Muscle layer of colon (tissue), 2 donors: ENCODE data around the gene IPCEF1.

ENCODE experiments used
- H3K27ac ChIP-seq: one replicate; pipeline ENCODE4 v1.7.0; 2013; ENCODE audit warnings: low read depth, mild to moderate bottlenecking, low read length, moderate library complexity
- H3K27me3 ChIP-seq, 2 donors: one replicate each; pipeline ENCODE4 v1.7.0; 2013; ENCODE audit warnings: low read length in 2 of 2, mild to moderate bottlenecking in 2 of 2; ENCODE audit not compliant: insufficient read depth in 2 of 2, control insufficient read depth in 1 of 2
- H3K36me3 ChIP-seq: one replicate; pipeline ENCODE4 v1.7.0; 2013; ENCODE audit warnings: mild to moderate bottlenecking, low read length; ENCODE audit not compliant: insufficient read depth
- H3K4me1 ChIP-seq: one replicate; pipeline ENCODE4 v1.7.0; 2013; ENCODE audit warnings: mild to moderate bottlenecking, low read length; ENCODE audit not compliant: insufficient read depth
- H3K4me3 ChIP-seq, 2 donors: one replicate each; pipeline ENCODE4 v1.7.0; 2013; ENCODE audit warnings: low read length in 2 of 2, low read depth in 1 of 2, mild to moderate bottlenecking in 1 of 2, moderate library complexity in 1 of 2
- H3K9ac ChIP-seq: one replicate; pipeline ENCODE4 v1.7.0; 2013; ENCODE audit warnings: low read length
- H3K9me3 ChIP-seq: one replicate; pipeline ENCODE4 v1.7.0; 2013; ENCODE audit warnings: mild to moderate bottlenecking, low read length
- donor health status: abdominal sarcoma.
- donor health status: Adenocarcinoma of cecum.

The IPCEF1 gene

DNA sequence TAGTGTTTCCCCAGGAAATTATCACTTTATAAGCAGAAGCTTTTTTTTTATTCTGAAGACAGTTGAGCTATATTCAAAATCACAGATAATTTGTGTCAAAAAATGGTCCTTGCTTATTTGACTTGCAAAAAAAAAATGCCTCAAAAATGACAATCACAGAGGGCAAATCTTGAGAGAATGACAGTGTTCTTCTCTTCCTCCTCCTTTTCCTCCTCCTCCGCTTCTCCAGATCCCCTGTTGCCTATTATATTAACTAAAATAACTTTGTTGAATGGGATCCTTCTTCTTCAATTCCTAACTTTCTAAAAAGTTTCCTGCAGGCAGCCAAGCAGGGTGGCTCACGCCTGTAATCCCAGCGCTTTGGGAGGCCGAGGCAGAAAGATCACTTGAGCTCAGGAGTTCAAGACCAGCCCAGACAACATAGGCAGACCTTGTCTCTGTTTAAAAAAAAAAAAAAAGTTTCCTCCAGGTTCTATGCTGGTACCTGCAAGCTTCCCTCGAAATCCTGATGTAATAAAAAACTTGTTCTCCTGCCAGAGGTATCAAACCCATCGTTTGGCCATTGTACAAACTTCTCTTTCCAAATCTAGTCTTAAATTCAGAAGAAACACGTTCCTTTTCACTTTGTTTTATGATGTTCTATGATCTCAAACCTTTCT, 128.6 kb downstream of the IPCEF1 start:
- Histone ChIP-seq H3K9me3 (no peaks in the 10 kb centered on the region), H3K27ac (no peak overlapping the region), H3K9ac (no peak overlapping the region), H3K4me1 (no peaks in the 10 kb centered on the region), H3K27me3 (no peaks in the 10 kb centered on the region), H3K4me3 (no peak overlapping the region), H3K36me3 (no peaks in the 10 kb centered on the region)

DNA sequence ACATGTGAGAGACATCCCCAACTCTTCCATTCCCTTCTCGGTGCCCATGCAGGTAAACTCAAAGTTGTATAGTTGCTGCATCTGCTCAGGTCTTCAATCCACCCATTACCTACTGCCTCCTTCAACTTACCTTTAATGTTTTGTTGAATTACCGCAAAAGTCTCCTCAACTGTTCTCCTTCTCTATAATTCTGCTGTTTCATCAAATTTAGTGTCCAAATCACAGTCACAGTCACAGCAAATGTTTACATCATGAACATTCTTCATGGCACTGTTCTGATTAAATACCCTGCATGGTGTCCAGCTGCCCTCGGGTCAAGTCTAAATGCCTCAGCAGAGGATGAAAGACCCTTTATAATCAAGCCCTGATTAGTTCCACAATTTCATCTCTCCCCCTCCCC, 130.1 kb downstream of the IPCEF1 start:
- no peaks in the 10 kb centered on the region for H3K4me1 ChIP-seq
- no peaks in the 10 kb centered on the region for H3K9me3 ChIP-seq
- no peak overlapping the region for H3K4me3 ChIP-seq
- H3K27me3 ChIP-seq: no peaks in the 10 kb centered on the region
- no peaks in the 10 kb centered on the region for H3K36me3 ChIP-seq
- no peak overlapping the region for H3K27ac ChIP-seq
- no peak overlapping the region for H3K9ac ChIP-seq

DNA sequence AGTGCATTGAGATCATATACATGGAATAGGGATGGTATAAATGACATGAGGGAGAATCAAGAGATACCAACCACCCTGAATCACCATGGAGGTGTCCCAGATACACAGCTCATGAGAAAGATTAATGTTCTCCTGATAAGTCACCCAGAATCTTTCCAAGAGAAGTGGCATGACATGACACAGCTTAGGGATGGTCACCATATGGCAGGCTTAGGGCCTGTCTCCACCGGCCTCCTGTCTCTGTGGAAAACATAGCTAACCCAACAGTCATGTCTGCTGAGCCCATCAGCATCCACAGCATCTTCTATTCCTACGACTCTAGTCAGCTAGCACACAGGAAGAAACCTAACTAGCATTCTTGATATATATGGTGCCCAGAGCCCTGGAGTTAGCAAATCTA, 133.3 kb downstream of the IPCEF1 start:
- H3K27me3 ChIP-seq: no peaks in the 10 kb centered on the region
- H3K9me3 ChIP-seq: no peaks in the 10 kb centered on the region
- no peak overlapping the region for H3K27ac ChIP-seq
- no peaks in the 10 kb centered on the region for H3K4me1 ChIP-seq
- no peak overlapping the region for H3K4me3 ChIP-seq
- H3K9ac ChIP-seq: no peak overlapping the region
- H3K36me3 ChIP-seq: no peaks in the 10 kb centered on the region

DNA sequence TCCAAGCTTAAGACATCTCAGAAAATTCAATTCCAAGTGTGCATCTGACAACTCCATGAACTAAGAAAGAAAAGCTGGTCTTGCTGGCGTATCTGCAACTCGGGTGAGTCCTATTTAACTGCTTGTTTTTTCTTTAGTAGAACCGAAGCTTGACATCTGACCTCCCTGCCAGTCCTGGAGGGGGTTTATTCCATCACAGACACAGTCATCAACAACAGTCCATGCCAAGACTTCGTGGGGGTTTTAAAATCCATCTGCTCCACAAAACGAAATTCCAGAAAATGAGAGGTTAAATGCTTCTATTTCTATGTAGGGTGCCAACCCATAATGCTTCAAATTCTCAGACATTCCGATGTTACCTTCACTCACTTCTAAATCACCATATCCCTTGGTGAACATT, 133.9 kb downstream of the IPCEF1 start:
- Histone ChIP-seq H3K4me1 (no peaks in the 10 kb centered on the region), H3K9ac (no peak overlapping the region), H3K27me3 (no peaks in the 10 kb centered on the region)

DNA sequence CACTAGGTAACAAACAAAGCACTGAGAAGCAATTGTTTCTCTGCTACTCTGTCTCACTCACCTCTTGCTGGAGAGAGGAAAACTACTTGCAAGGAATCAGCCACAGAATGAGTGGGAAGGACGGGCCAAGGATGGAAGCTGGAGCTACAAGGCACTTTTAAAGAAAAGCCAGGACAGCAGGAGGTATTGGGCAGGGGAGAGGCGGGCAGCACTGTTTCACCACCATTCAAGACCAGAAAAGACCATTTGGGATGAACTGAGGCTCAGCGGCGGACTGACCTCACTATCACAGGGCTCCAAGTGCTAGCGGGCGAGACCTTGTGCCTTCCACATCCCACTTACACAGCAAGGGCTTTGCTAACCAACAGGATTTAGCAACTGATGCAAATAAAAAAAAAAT, 137.4 kb downstream of the IPCEF1 start:
- Histone ChIP-seq H3K27me3 (no peaks in the 10 kb centered on the region), H3K4me3 (no peak overlapping the region), H3K36me3 (no peaks in the 10 kb centered on the region), H3K4me1 (no peaks in the 10 kb centered on the region), H3K9ac (no peak overlapping the region), H3K27ac (no peak overlapping the region), H3K9me3 (no peaks in the 10 kb centered on the region)

More for the DNA sequence above, 133.9 kb downstream of the IPCEF1 start:
- H3K9me3 ChIP-seq: no peaks in the 10 kb centered on the region
- H3K4me3 ChIP-seq: no peak overlapping the region
- H3K36me3 ChIP-seq: no peaks in the 10 kb centered on the region
- H3K27ac ChIP-seq: no peak overlapping the region

DNA sequence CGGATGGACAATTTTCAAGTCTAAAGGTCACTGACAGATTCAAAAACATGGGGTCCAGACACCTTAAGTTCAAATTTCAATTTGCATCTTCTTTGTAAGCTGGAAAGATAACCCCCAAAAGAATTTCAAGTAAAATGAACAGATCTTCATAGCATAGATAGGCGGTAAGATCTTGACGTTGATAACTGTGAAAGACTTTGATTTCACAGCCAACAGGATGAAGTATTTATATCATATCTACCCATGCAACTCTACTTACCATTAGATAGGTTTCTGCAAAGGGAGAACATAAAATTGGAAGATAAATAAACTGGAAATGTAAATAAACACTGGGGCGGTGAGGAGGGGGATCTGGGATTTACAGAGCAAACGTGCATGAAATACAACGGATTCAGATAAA, 137.8 kb downstream of the IPCEF1 start:
- Histone ChIP-seq H3K4me3 (no peak overlapping the region), H3K9me3 (no peaks in the 10 kb centered on the region), H3K4me1 (no peaks in the 10 kb centered on the region), H3K9ac (no peak overlapping the region), H3K27ac (no peak overlapping the region), H3K27me3 (no peaks in the 10 kb centered on the region), H3K36me3 (no peaks in the 10 kb centered on the region)

DNA sequence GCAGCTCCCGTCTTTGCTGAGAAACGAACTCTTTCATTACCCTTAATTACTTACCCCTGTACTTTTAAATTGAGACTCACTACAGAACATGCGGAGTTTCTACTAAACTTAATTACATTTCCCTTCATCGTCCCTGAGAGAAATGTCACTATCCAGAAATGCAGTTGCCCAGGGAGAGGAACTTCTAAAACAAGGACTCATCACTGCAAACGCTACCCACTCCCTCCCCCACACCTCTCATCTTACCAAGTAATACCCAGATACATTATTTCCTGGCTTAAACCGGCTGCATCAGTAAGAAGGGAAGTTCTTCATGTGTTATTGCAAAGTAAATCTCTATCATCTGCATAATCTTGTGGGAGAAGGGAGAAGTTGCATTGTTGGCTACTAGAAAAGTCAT, 138.3 kb downstream of the IPCEF1 start:
- Histone ChIP-seq H3K27me3 (no peaks in the 10 kb centered on the region), H3K4me3 (no peak overlapping the region), H3K9me3 (no peaks in the 10 kb centered on the region), H3K36me3 (no peaks in the 10 kb centered on the region), H3K27ac (no peak overlapping the region), H3K4me1 (no peaks in the 10 kb centered on the region), H3K9ac (no peak overlapping the region)

DNA sequence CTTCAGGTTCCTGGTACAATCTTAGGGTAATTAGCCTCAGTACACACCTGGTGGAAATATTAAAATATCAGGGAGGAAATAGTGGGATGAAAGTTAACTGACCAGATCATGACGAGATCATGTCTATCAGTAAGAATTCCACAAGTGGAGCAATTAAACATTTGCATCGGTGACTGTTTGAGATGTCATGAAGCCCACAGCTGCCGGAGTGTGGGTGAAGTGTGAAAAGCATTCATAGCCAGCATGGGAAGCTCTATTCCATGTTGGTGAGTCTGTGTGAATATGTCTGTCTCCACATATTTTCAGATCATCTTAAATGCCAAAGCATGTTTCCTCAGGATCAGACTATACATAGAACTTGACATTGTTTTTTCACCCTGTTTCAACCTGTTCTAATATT, 142.8 kb downstream of the IPCEF1 start:
- Histone ChIP-seq H3K27ac (no peak overlapping the region), H3K9ac (no peak overlapping the region), H3K4me1 (no peaks in the 10 kb centered on the region), H3K9me3 (no peaks in the 10 kb centered on the region), H3K36me3 (no peaks in the 10 kb centered on the region), H3K4me3 (no peak overlapping the region), H3K27me3 (no peaks in the 10 kb centered on the region)

DNA sequence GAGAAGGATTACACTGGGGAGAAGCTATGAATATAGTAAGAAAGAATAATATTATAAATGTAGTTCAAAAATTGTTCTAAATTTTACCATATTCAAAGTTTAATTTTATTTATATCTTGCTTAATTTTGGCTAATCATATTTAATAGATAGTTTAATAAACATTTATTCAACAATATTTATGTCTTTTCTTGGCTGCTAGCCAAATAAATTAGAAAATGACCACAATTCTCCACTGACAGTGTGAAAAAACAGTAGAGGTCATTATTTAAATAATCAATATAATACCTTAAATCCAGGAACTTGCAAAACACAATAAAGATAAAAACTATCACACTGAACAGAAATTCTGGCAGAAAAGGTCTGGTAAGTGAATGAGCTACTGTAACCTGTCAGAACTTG, 145.9 kb downstream of the IPCEF1 start:
- no peak overlapping the region for H3K27ac ChIP-seq
- H3K27me3 ChIP-seq: no peaks in the 10 kb centered on the region
- H3K4me1 ChIP-seq: no peaks in the 10 kb centered on the region
- no peaks in the 10 kb centered on the region for H3K36me3 ChIP-seq
- H3K9me3 ChIP-seq: no peaks in the 10 kb centered on the region
- H3K9ac ChIP-seq: no peak overlapping the region
- no peak overlapping the region for H3K4me3 ChIP-seq

DNA sequence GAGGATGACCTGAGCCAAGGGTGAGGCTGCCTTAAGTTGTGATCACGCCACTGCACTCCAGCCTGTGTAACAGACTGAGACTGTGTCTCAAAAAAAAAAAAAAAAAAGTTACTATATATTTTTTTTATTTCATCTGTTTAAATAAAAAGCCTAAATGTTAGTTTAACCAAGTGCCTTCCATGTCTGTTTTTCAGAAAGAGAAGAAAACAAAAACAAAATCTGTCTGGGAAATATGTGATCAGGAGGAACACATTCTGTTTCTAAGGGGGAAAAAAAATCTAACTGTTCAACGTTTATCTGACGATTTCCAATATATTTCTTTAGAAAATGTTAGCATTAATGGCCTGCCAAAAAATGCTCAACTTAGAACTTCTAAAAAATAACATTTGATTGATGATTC, 147.0 kb downstream of the IPCEF1 start:
- Histone ChIP-seq H3K36me3 (no peaks in the 10 kb centered on the region), H3K9ac (no peak overlapping the region), H3K9me3 (no peaks in the 10 kb centered on the region), H3K4me1 (no peaks in the 10 kb centered on the region), H3K27ac (no peak overlapping the region), H3K4me3 (no peak overlapping the region), H3K27me3 (no peaks in the 10 kb centered on the region)

DNA sequence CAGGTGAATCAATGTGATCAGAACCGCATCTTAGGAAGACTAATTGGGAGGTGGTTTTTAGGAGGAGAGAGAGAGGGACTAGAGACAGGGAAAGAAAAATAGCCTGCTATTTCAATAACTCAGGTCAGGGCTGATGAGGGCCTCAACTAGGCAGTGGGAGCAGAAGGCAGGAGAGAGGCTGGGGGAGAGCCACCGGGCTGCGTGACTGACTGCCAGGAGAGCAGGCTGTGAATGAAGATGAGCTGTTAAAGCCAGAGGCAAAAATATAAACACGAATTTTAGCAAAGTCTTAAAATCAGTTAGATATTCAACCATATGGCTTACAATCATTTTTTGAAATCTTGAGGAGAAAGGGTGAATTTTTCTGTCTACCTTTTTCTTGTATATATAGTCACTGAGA, 149.6 kb downstream of the IPCEF1 start:
- no peaks in the 10 kb centered on the region for H3K27me3 ChIP-seq
- H3K4me3 ChIP-seq: no peak overlapping the region
- no peaks in the 10 kb centered on the region for H3K36me3 ChIP-seq
- H3K27ac ChIP-seq: no peak overlapping the region
- no peak overlapping the region for H3K9ac ChIP-seq
- no peaks in the 10 kb centered on the region for H3K4me1 ChIP-seq
- no peaks in the 10 kb centered on the region for H3K9me3 ChIP-seq

DNA sequence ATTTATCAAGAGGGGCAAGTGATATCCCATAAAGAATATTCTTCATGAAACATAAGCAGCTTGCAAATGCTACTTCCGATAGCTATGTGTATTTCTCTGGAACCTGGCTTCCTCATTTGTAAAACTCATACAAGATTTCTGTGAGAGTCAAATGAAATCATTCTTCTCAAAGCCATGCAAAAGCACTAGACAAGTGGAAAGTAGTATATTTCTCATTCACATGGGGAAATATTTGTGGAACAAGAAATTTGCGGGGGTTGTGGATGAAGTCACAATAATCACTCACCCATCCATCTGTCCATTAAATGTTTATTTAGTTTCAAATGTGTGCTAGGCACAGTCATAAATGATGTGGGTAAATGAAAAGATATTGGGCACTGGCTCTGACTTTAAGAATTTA, 150.5 kb downstream of the IPCEF1 start:
- H3K27ac ChIP-seq: no peak overlapping the region
- no peak overlapping the region for H3K9ac ChIP-seq
- no peaks in the 10 kb centered on the region for H3K9me3 ChIP-seq
- no peaks in the 10 kb centered on the region for H3K4me1 ChIP-seq
- no peaks in the 10 kb centered on the region for H3K27me3 ChIP-seq
- no peak overlapping the region for H3K4me3 ChIP-seq
- H3K36me3 ChIP-seq: no peaks in the 10 kb centered on the region
